Activated CD4-positive, alpha-beta T cell treated with anti-CD3 and anti-CD28 coated beads, Interleukin-10, Interleukin-2, amounts not matched to agents 100 ng/mL and 50 ng/mL, durations not matched to agents 16 hours and 8 hours (primary cell): Measurements from ENCODE around the gene IQSEC1.
"Not testable (repeated sequence)": the region's sequence is repeated elsewhere in the genome, so short reads cannot be mapped to it uniquely, and the experiment has no call there.

Source experiments
- DNase-seq: peaks from one replicate; pipeline ENCODE4 v3.0.0-alpha.2; 2020

The IQSEC1 gene

GRCh38 chr3:12853847-12854246, 219.4 kb downstream of the IQSEC1 start:
- not testable (repeated sequence) for DNase-seq

GRCh38 chr3:12852201-12852600, 221.0 kb downstream of the IQSEC1 start:
- no peak for DNase-seq
